ENCODE data around the gene CD276.
"Not testable (repeated sequence)": the region's sequence is repeated elsewhere in the genome, so short reads cannot be mapped to it uniquely, and the experiment has no call there.

The CD276 gene

GRCh38 chr15:73683777-73684580 is at the start of gene CD276:
TSS of gene CD276 (plus strand) at chr15:73684383. CDS start at chr15:73699640, 15,257 bp downstream.
- DNase-seq: no peak

- DNase-seq: no peak
These were observed 46.7 kb upstream of the CD276 start for GRCh38 chr15:73637527-73637926.

GRCh38 chr15:73639464-73639863 is 44.7 kb upstream of the CD276 start:
- not testable (repeated sequence) for DNase-seq

- DNase-seq: no peak
These were observed 36.7 kb upstream of the CD276 start for GRCh38 chr15:73647259-73648013.

- DNase-seq: no peak
These were observed 36.2 kb upstream of the CD276 start for GRCh38 chr15:73648014-73648295.

GRCh38 chr15:73650416-73651126 is 33.6 kb upstream of the CD276 start:
- DNase-seq: no peak

- DNase-seq: no peak
These were observed 29.5 kb upstream of the CD276 start for GRCh38 chr15:73654659-73655058.

GRCh38 chr15:73655724-73656123 is 28.5 kb upstream of the CD276 start:
- no peak for DNase-seq

GRCh38 chr15:73658645-73659044 is 25.5 kb upstream of the CD276 start:
- no peak for DNase-seq

GRCh38 chr15:73660455-73660854 is 23.7 kb upstream of the CD276 start:
- no peak for DNase-seq

GRCh38 chr15:73674587-73674986 is 9.6 kb upstream of the CD276 start:
- DNase-seq: no peak

GRCh38 chr15:73677146-73677607 is 7.0 kb upstream of the CD276 start:
- DNase-seq: peak; percentile 38

GRCh38 chr15:73677733-73678132 is 6.5 kb upstream of the CD276 start:
- DNase-seq: no peak

- no peak for DNase-seq
These were observed 5.7 kb upstream of the CD276 start for GRCh38 chr15:73678498-73678897.

GRCh38 chr15:73679180-73679579 is 5.0 kb upstream of the CD276 start:
- no peak for DNase-seq

GRCh38 chr15:73679964-73680363 is 4.2 kb upstream of the CD276 start:
- DNase-seq: no peak

GRCh38 chr15:73680549-73680948 is 3.6 kb upstream of the CD276 start:
- DNase-seq: no peak

GRCh38 chr15:73681063-73681462 is 3.1 kb upstream of the CD276 start:
- DNase-seq: no peak

GRCh38 chr15:73681856-73682599 is 2.2 kb upstream of the CD276 start:
- no peak for DNase-seq

GRCh38 chr15:73682600-73683090 is 1.5 kb upstream of the CD276 start:
- DNase-seq: no peak

GRCh38 chr15:73683257-73683776 is 866 bp upstream of the CD276 start:
- DNase-seq: no peak
